ENCODE data around the gene NCOR2.

NCOR2 gene

GRCh38 chr12:124566997-124567672 is at the start of gene NCOR2:
TSS of gene NCOR2 (minus strand) at chr12:124567612. CDS start at chr12:124495251, 72,361 bp downstream.
- DNase-seq, result no peak

- DNase-seq, result no peak
Measured at GRCh38 chr12:124616394-124617221, 49.2 kb upstream of the NCOR2 start.

- no peak for DNase-seq
Measured at GRCh38 chr12:124614512-124615292, 47.3 kb upstream of the NCOR2 start.

- DNase-seq, result no peak
Measured at GRCh38 chr12:124613151-124613585, 45.8 kb upstream of the NCOR2 start.

- no peak for DNase-seq
Measured at GRCh38 chr12:124612410-124612680, 44.9 kb upstream of the NCOR2 start.

GRCh38 chr12:124611559-124612409 is 44.4 kb upstream of the NCOR2 start:
- DNase-seq, result no peak

GRCh38 chr12:124610629-124611558 is 43.5 kb upstream of the NCOR2 start:
- DNase-seq, result no peak

- no peak for DNase-seq
Measured at GRCh38 chr12:124610021-124610612, 42.7 kb upstream of the NCOR2 start.

- no peak for DNase-seq
Measured at GRCh38 chr12:124609041-124609989, 41.9 kb upstream of the NCOR2 start.

GRCh38 chr12:124608450-124608870 is 41.0 kb upstream of the NCOR2 start:
- DNase-seq, result no peak

GRCh38 chr12:124607681-124608425 is 40.4 kb upstream of the NCOR2 start:
- DNase-seq, result no peak

- no peak for DNase-seq
Measured at GRCh38 chr12:124605883-124606774, 38.7 kb upstream of the NCOR2 start.

GRCh38 chr12:124605150-124605882 is 37.9 kb upstream of the NCOR2 start:
- DNase-seq, result no peak

- DNase-seq, result no peak
Measured at GRCh38 chr12:124604264-124604680, 36.9 kb upstream of the NCOR2 start.

GRCh38 chr12:124603831-124604251 is 36.4 kb upstream of the NCOR2 start:
- no peak for DNase-seq

GRCh38 chr12:124603100-124603541 is 35.7 kb upstream of the NCOR2 start:
- no peak for DNase-seq

- no peak for DNase-seq
Measured at GRCh38 chr12:124601706-124602105, 34.3 kb upstream of the NCOR2 start.
